Activated CD4-positive, alpha-beta T cell treated with anti-CD3 and anti-CD28 coated beads for 24 hours (primary cell): ENCODE data around the gene ILDR1.
"Not testable (repeated sequence)": the region's sequence is repeated elsewhere in the genome, so short reads cannot be mapped to it uniquely, and the experiment has no call there.

ENCODE experiments used
- DNase-seq, 2 donors: peaks; one replicate each; pipeline ENCODE4 v3.0.0-alpha.2; 2020; ENCODE audit warnings: low read depth in 2 of 2

Gene ILDR1

GRCh38 chr3:121948641-121949040, 73.4 kb downstream of the ILDR1 start:
- DNase-seq = no peak

- no peak for DNase-seq
These were observed 78.6 kb downstream of the ILDR1 start for GRCh38 chr3:121943431-121943830.

GRCh38 chr3:121942116-121942786, 79.8 kb downstream of the ILDR1 start:
- no peak for DNase-seq

GRCh38 chr3:121941592-121941991, 80.5 kb downstream of the ILDR1 start:
- DNase-seq = no peak

GRCh38 chr3:121938141-121938855, 83.7 kb downstream of the ILDR1 start:
- not testable (repeated sequence) for DNase-seq
